Mucosa of descending colon (tissue), 3 donors: ENCODE measurements around the gene TANC1. TPM values are rescaled to one million over a fixed set of nuclear protein-coding genes. Genes with fewer than 3 reads are reported as not detected.

Experiments used
- ATAC-seq: fragments of 200-7000 bp; cut with Tn5 transposase; one replicate; pipeline ENCODE4 v1.9.1; 2020; ENCODE audit warnings: mild to moderate bottlenecking, moderate library complexity
- DNase-seq, 3 donors: peaks; one replicate each; pipeline ENCODE4 v3.0.0-alpha.2; 2020
- H3K36me3 ChIP-seq: fragments of 200-600 bp; one replicate; pipeline ENCODE4 v1.8.0; 2021; ENCODE audit warnings: low read depth, mild to moderate bottlenecking
- H3K4me1 ChIP-seq: fragments of 200-600 bp; one replicate; pipeline ENCODE4 v1.8.0; 2021; ENCODE audit warnings: low read depth, mild to moderate bottlenecking
- H3K4me3 ChIP-seq: fragments of 200-600 bp; one replicate; pipeline ENCODE4 v1.8.0; 2021; ENCODE audit warnings: mild to moderate bottlenecking
- H3K9me3 ChIP-seq: fragments of 200-600 bp; one replicate; pipeline ENCODE4 v1.8.0; 2021; ENCODE audit warnings: mild to moderate bottlenecking
- intact Hi-C, 2 donors: fragments of 100-400 bp; cut with DNase I in 1 of 2; cut with micrococcal nuclease in 1 of 2; formaldehyde crosslinking; loops; one replicate each; pipeline versions ENCODE4 v1.11.0 to v1.11.1; 2022; cut with DNase I, micrococcal nuclease
- total RNA-seq, 3 donors: library from RNA; stranded (reverse); fragmentation: NEBNext Ultra II Directional in 2 of 3; extraction: Animal tissue kit (Norgen Biotek cat#: 25700) in 2 of 3; gene quantifications; one replicate each; pipeline versions ENCODE4 v1.2.1 to v1.2.4, GENCODE V29; 2021 to 2023
- TF ChIP-seq, protein P1 (sequence below): fragments of 200-600 bp; IDR thresholded peaks from one replicate; pipeline ENCODE4 v1.8.0; 2022; ENCODE audit warnings: antibody characterized with exemption, mild to moderate bottlenecking
- donor health status: DM: no; HTN: no; CAD: no; lungs with moderate emphysema.
- donor health status: DM: no; HTN: no; CAD: no.
- donor health status: DM: no; HTN: yes; CAD: no.

The TANC1 gene
- total RNA-seq, 3 donors from 2014 or later: 30.7 to 55.5 (median 41.0) TPM

DNA sequence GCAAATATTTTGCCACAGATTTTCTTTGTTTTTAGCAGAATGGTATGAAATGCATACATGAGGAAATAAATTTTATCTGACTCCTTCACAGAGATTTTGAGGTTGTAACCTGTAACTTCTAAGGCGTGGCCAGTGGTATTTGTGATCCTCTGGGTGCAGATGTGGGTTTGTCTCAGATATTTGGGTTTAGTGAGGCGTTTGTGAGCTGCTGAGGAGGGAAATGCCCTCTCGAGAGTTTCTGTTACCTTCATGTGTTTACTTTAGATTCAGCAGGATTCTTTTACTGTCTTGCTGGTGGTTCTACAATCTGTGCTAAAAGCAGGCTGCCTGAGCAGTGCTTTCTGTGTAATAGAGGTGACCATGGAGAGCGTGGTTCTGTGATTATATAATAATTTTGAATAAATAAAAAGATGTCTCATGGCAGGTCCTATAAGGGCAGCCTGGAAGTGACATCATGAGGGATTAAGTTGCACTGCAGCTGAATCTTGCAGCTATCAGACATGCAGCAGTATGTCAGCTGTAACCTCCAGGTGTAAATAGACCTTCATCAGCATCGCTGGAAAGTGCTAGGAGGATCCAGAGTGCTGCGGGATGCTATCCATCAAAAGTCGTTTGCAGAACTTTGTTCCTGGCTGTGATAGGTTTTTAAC is 34.1 kb downstream of the TANC1 start:
- Histone ChIP-seq H3K4me3 (no peak overlapping the region), H3K4me1 (peaks cover 3% of the 10 kb centered on the region), H3K9me3 (no peaks in the 10 kb centered on the region), H3K36me3 (no peaks in the 10 kb centered on the region)
- ATAC-seq: no peak
- TF ChIP-seq, protein P1, sequence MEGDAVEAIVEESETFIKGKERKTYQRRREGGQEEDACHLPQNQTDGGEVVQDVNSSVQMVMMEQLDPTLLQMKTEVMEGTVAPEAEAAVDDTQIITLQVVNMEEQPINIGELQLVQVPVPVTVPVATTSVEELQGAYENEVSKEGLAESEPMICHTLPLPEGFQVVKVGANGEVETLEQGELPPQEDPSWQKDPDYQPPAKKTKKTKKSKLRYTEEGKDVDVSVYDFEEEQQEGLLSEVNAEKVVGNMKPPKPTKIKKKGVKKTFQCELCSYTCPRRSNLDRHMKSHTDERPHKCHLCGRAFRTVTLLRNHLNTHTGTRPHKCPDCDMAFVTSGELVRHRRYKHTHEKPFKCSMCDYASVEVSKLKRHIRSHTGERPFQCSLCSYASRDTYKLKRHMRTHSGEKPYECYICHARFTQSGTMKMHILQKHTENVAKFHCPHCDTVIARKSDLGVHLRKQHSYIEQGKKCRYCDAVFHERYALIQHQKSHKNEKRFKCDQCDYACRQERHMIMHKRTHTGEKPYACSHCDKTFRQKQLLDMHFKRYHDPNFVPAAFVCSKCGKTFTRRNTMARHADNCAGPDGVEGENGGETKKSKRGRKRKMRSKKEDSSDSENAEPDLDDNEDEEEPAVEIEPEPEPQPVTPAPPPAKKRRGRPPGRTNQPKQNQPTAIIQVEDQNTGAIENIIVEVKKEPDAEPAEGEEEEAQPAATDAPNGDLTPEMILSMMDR: no peak
- no peak for DNase-seq
- intact Hi-C loops: no loop called here

DNA sequence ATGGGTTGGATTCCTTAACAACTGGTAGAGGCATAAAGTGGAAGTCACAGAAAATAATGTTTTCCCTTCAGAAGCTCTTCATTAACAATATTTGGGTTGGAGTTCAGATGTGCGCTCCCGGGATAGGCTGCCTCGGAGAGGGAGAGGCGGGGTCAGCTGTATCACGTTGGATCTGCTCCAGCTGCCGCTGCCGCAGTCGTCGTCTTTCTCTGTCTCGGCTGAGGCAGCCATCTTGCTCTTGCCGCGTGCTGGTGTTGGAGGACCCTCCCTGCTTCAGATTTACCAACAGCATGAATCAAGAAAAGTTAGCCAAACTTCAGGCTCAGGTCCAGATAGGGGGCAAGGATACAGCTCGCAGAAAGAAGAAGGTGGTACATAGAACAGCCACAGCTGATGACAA is 35.1 kb downstream of the TANC1 start:
- intact Hi-C loops: no loop called here
- TF ChIP-seq, protein P1: no peak
- peaks cover 3% of the 10 kb centered on the region for H3K4me1 ChIP-seq

DNA sequence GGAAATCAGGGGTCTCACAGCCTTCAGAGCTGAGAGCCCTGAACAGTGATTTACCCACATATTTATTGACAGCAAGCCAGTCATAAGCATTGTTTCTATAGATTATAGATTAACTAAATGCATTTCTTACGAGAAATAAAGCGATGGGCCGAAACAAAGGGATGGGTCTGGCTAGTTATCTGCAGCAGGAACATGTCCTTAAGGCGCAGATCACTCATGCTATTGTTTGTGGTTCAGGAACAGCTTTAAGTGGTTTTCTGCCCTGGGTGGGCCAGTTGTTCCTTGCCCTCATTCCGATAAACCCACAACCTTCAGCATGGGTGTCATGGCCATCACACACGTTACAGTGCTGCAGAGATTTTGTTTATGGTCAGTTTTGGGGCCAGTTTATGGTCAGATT is 36.4 kb downstream of the TANC1 start:
- no peaks in the 10 kb centered on the region for H3K9me3 ChIP-seq
- intact Hi-C loops: no loop called here
- no peaks in the 10 kb centered on the region for H3K36me3 ChIP-seq
- TF ChIP-seq, protein P1: no peak
- no peak for ATAC-seq
- no peaks in the 10 kb centered on the region for H3K4me1 ChIP-seq
- no peak overlapping the region for H3K4me3 ChIP-seq
- no peak for DNase-seq

More for the DNA sequence above, 35.1 kb downstream of the TANC1 start:
- Histone ChIP-seq H3K9me3 (no peaks in the 10 kb centered on the region), H3K4me3 (no peak overlapping the region), H3K36me3 (no peaks in the 10 kb centered on the region)
- no peak for DNase-seq
- no peak for ATAC-seq

DNA sequence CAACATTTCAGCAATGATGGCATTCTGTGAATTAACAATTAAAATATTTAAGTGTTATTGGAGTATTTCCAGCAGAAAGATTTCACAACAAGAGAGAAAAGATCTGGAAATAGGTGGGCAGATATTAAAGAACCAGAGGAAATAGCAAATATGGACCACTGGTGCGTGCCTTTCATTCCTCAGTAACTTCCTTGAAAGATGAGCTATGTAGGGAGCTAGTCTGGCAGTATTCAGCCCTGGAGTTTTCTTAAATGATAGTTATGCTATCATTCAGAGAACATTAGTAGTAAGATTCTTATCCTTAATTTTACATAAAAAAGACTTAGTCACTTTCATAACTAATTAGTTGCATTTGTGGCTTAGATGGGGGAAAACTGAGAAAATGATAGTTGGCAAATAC is 41.5 kb downstream of the TANC1 start:
- no peaks in the 10 kb centered on the region for H3K4me1 ChIP-seq
- intact Hi-C loops: no loop called here
- TF ChIP-seq, protein P1: no peak

DNA sequence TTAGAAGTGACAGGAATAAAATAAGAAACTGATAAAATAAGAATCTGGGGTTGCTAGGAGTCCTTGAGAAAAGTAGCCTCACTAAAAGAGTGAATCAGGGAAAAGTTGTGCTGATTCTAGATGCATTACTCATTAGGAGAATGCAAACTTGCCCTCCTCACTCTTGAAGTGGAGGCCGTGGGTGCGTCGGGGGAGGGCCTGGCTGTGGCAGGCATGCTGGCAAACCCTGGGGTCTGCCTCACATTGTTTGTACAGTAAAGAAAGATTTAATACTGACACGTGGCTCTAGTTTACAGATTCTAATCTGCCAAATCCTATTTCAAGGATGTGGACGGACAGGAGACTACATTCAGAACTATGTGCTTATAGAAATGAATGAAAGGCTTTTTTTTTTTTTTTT is 41.9 kb downstream of the TANC1 start:
- TF ChIP-seq, protein P1: no peak
- ATAC-seq (no peak), DNase-seq (no peak)
- H3K4me3 ChIP-seq: no peak overlapping the region
- H3K9me3 ChIP-seq: peaks cover 8% of the 10 kb centered on the region
- H3K4me1 ChIP-seq: no peaks in the 10 kb centered on the region
- intact Hi-C loops: no loop called here
- no peaks in the 10 kb centered on the region for H3K36me3 ChIP-seq

More for the DNA sequence above, 41.5 kb downstream of the TANC1 start:
- ATAC-seq: no peak
- no peak for DNase-seq
- H3K4me3 ChIP-seq: no peak overlapping the region
- H3K9me3 ChIP-seq: peaks cover 4% of the 10 kb centered on the region
- H3K36me3 ChIP-seq: no peaks in the 10 kb centered on the region

DNA sequence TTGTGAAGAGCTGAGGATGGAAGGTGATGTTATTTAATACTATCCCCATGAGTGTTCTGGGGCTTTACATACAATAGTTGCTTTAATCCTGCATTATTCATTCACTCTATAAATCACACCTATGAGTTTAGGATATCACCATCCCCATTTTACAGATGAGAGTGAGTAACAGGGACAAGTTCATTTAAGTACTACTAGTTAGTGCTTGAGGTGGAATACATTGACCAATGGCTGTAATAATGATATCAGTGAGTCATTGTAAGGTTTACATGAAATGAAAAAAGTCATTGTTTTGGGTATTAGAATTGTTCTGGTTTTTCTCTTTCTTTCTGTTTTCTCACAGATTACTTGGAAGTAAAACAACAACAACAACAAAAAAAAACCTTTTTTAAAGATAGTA is 42.5 kb downstream of the TANC1 start:
- no peaks in the 10 kb centered on the region for H3K4me1 ChIP-seq
- intact Hi-C loops: no loop called here

More for the DNA sequence above, 42.5 kb downstream of the TANC1 start:
- TF ChIP-seq, protein P1: no peak
- H3K4me3 ChIP-seq: no peak overlapping the region
- H3K9me3 ChIP-seq: peaks cover 14% of the 10 kb centered on the region
- H3K36me3 ChIP-seq: no peaks in the 10 kb centered on the region
- DNase-seq (no peak), ATAC-seq (no peak)
